NCI-H82 treated with DMSO at 0.1 percent for 48 hours (cell line): ENCODE results near the gene CEACAM5.
"Not testable (repeated sequence)": the region's sequence is repeated elsewhere in the genome, so short reads cannot be mapped to it uniquely, and the experiment has no call there.

Experiments used
- DNase-seq: peaks from one replicate; lab custom pipeline; 2025; ENCODE audit not compliant: unreplicated experiment; lab: John Stamatoyannopoulos, UW

Gene CEACAM5

GRCh38 chr19:41739361-41739760 lies 30.9 kb downstream of the CEACAM5 start:
- no peak for DNase-seq

GRCh38 chr19:41740415-41741243 lies 32.2 kb downstream of the CEACAM5 start:
- DNase-seq = no peak

GRCh38 chr19:41741244-41741554 lies 32.8 kb downstream of the CEACAM5 start:
- DNase-seq = no peak

- DNase-seq = no peak
Observed at GRCh38 chr19:41744850-41745249, 36.4 kb downstream of the CEACAM5 start.

GRCh38 chr19:41745756-41746155 lies 37.3 kb downstream of the CEACAM5 start:
- DNase-seq = no peak

GRCh38 chr19:41746593-41747227 lies 38.3 kb downstream of the CEACAM5 start:
- DNase-seq = peak; percentile 2

- DNase-seq = no peak
Observed at GRCh38 chr19:41748012-41748411, 39.6 kb downstream of the CEACAM5 start.

- not testable (repeated sequence) for DNase-seq
Observed at GRCh38 chr19:41750248-41751134, 42.1 kb downstream of the CEACAM5 start.

GRCh38 chr19:41753159-41753558 lies 44.7 kb downstream of the CEACAM5 start:
- DNase-seq = no peak

GRCh38 chr19:41753936-41754529 lies 45.6 kb downstream of the CEACAM5 start:
- DNase-seq = no peak

GRCh38 chr19:41755328-41755913 lies 47.0 kb downstream of the CEACAM5 start, which contains the start of gene CEACAM6:
Gene CEACAM6 (plus strand): TSS chr19:41755530. CDS start chr19:41755639, 109 bp downstream.
- no peak for DNase-seq

- DNase-seq = no peak
Observed at GRCh38 chr19:41758846-41759245, 50.4 kb downstream of the CEACAM5 start.

- DNase-seq = no peak
Observed at GRCh38 chr19:41767115-41767514, 58.7 kb downstream of the CEACAM5 start.

GRCh38 chr19:41768105-41768504 lies 59.7 kb downstream of the CEACAM5 start:
- not testable (repeated sequence) for DNase-seq

- DNase-seq = no peak
Observed at GRCh38 chr19:41769608-41770007, 61.2 kb downstream of the CEACAM5 start.

GRCh38 chr19:41771410-41771809 lies 63.0 kb downstream of the CEACAM5 start:
- no peak for DNase-seq

GRCh38 chr19:41774515-41774980 lies 66.1 kb downstream of the CEACAM5 start:
- DNase-seq = no peak

- no peak for DNase-seq
Observed at GRCh38 chr19:41776700-41777099, 68.3 kb downstream of the CEACAM5 start.
